ENCODE measurements around the gene MACROD2.

The MACROD2 gene

DNA sequence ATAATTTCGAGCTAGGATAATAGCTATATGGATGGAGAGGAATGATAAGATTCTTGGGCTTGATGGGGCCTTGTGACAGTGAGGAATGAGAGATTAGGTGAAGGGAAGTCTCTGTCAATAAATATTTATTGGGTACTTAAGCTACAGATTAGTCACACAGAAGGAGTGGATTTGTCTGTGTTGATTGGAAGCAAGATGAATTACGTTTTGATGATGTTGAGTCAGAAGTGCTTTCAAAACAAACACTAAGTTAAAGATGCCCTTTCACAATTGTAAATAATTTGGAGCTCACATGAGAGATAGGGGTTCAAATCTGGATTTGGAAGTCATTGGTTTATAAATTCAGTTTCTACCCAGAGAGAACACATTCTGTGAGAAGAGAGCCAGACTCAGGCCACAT is 1743.7 kb downstream of the MACROD2 start:
- no peak for DNase-seq

DNA sequence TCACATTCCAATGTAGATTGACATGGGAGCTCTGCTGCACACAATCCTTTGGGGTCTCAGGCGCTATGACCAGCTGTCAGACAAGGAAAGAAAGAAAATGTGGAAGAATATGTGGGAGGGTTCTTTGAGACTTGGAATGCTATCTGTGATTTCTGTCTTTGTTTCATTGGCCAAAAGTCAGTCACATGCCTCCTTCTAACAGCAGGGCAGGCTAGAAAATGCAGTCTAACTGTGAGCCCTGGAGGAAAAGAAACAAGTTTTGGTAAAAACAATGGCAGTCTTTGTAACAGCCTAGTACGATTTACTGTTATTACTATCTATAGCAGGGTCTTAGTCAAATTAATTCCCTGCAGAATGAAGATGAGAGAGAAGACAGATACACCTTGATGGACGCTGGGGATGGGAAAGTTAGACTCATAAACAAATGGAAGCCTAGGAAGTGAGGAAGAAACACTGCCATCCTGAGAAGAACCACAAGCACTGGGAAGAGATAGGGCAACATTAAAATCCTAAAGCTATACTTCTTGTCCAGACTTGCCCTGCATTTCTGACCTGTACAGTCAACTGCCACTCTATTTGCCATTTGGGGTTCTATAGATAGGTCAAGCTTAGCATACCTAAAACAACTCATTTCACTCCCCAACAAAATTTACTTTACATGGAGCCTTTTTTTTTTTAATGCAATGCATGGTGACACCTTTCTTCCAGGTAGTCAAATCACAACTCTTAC is 1744.9 kb downstream of the MACROD2 start:
- DNase-seq, result no peak

GRCh38 chr20:15742087-15742486 is 1746.8 kb downstream of the MACROD2 start:
- DNase-seq, result no peak

- no peak for DNase-seq
Measured at GRCh38 chr20:15742627-15743026, 1747.3 kb downstream of the MACROD2 start.

GRCh38 chr20:15756002-15756753 is 1760.9 kb downstream of the MACROD2 start:
- no peak for DNase-seq

DNA sequence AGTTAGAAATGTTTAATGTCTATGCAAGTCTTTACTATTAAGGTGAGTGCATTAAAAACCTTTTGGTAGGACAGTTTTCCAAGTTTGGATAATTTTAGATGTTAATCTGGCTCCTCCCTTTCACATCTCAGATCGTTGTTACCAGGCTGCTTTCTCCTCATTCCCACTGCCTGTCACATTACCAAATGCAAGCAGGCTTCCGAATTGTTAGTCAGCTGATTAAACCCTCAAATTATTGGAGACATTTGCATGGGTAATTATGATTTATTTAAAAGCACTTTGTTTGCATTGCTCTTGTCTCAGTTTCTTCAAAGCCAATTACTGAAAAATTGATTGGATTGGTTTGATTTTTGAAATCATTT is 1761.4 kb downstream of the MACROD2 start:
- no peak for DNase-seq

DNA sequence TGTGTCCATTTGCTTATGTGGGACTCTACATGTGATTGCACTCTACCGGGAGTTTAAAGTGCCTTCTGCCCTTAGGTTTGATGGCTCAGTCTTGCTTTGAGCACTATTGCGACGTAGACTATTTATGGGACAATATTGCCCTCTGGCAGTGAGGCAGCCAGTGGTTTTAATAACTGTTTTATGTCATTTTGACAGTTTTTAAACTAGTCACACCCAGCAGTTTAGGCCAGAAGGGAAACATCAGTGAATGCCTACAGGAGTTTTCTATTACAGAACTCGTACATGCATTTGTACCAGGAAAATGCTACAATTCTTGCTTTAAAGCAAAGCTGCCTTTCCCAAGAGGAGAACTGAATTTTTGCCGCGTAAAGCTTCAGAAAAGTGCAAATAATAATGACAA is 1764.3 kb downstream of the MACROD2 start:
- DNase-seq, result no peak

DNA sequence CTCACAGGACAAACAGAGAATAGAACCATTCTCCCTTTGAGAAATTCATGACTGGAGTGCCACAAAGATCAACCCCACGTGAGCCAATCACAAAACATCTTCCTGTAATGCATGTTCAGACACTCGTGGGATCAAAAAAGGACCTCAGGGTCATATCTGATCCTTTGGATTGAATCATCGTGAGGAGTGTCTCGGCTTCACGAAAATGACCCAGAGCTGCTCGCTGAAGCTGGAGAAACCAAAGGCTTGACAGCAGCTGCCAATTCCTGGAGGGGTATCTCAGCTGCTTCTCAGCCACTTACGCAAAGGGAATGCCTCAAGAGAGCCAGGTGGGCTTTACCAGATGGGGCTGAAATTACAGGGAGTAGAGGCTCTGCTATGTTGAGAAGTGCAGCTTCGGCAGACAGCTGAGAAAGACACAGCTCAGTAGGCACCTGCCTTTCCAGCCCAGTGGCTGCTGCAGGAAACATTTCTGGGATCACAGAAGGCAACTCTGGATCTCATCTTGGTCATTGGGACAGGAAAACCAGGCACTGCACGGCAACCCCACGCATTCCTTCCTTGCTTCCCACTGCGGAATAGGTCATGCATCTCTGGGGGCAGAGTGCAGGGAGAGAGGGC is 1764.8 kb downstream of the MACROD2 start:
- no peak for DNase-seq

DNA sequence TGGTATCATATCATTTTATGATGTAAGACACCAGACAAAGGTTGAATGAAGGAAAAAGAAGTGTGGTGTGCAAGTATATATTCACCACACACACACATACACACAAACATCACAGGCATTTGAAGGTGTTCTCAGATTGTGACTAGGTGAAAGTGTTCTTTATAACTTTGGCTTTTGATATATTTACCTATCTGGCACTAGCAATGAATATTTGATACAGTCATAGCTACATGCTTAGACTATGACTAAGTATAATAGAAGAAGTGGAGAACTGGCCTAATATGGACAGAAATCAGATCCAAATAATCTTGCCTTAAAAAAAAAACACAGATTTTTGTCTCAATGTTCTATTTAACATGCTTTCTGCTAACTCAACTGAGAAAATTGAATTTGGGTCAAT is 1768.0 kb downstream of the MACROD2 start:
- DNase-seq, result no peak

DNA sequence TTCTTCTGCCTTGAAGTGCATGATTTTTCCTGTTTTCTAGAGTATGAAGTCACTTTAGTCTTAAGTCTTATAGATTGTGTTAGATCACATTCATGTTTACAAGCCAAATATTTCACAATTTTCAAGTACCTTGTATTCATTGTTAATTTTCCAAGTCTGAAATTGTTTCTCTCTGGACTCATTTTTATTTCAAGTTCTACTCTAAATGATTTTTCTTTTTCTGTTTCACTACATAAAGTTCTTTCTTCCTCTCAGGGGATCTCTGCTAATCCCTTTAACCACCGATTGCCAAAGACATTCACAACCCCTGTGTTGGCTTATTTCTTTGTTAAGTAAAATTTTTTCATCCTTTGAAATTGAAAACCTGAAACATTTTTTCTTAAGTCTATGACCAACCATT is 1772.3 kb downstream of the MACROD2 start:
- DNase-seq, result no peak

DNA sequence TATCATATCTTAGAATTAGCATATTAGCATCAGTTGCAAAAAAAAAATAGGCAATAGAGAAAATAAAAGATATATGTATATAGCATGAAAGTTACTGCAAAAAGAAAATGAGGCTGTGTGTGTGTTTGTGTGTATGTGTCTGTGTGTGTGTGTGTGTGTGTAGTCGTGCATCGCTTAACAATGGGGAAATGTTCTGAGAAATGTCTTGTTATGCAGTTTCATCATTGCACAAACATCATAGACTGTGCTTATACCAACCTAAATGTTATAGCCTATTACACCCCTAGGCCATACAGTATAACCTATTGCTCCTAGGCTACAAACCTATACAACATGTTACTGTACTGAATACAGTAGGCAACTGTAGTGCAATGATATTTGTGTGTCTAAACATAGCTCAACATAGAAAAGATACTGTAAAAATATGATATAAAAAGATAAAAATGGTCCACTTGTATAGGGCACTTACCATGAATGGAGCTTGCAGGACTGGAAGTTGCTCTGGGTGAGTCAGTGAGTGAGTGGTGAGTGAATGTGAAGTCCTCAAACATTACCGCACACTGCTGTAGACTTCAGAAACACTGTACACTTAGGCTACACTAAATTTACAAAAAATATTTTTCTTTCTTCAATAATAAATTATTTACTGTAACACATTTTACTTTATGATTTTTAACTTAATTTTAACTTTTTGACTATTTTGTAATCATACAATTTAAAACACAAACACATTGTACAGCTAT is 1772.9 kb downstream of the MACROD2 start:
- no peak for DNase-seq

- DNase-seq, result no peak
Measured at GRCh38 chr20:15772826-15773225, 1777.5 kb downstream of the MACROD2 start.

DNA sequence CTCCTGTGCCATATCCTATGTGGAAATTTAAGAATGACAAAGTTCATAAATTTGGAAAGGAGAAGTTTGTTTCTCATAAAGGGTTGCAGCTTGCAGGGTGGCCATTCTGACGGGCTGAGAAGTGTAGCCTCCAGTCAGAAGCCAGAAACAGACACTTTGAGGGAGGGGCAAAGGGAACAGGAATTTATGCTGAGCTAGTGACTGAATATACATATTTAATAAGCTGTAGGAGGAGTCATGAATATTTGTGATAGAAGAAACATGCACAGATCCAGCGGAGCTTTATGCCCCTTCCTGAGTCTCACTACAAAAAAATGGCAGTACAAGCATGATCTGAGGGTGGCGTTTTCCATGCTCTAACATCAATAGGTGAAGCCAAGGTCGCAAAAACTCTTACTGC is 1779.6 kb downstream of the MACROD2 start:
- DNase-seq, result no peak

DNA sequence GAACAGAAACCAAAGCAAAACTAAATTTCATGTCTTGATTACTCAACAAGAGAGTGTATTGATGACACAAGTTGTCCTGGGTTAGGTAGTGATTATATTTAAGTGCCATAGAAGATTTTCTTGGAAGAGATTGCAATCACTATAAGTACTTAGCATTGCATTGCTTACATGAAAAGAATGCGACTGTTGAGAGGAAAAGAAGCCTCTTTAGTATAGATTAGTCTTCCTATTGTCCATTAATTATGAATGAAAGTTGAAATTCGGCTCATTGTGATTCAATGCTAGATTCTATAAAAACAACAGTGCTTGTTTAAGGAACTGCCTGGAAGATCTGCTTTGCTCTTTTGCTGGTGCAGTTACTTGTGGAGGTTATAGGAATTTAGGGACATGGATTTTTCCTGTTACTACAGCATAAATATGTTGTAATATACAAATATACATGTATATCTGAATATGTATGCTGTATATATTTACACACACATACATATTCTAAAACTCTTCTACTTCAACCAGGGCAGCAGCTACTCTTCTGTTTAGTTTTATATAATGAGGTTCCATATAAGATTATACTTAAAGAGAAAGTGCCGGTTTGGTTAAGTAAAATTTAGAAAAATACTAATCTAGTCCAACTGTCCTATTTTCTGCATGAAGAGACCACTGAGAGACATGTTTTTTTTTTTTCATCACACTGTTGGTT is 1781.6 kb downstream of the MACROD2 start:
- no peak for DNase-seq

DNA sequence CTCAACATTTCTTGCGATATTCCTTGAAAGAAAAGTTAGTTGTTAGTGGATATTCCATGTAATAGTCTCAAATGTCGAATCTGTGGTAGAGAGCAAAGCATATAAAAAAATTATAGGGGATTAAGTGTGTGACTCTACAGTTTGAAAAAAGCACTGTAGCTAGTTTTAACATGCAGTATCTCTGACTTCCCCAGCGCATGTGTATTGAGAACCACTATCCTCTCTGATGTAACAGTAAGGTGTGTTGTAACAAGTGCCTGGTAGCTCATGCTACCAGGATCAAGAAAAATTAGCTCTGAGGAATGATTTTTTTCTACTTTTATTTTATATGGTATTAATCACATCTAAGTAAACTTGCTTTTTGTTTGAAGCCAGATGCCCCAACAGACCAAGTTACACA is 1788.7 kb downstream of the MACROD2 start:
- DNase-seq, result no peak

DNA sequence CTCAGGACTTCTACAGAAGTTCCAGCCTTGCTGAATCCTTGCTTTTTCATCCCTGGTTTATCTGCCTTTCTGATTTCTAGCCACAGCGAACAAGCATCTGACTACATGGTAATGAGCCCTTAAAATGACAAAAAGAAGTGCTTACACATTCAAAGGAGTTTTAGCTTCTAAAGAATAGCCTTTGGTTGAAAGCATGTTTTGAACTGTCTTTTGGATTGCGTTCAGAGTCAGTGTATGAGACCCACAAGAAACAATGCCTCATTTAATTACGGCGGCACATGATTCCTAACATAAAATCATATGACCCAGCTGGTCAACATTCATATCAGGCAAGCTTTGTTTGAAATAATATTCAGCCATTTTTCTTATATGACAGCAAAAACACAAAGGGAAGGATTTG is 1793.8 kb downstream of the MACROD2 start:
- DNase-seq, result no peak

DNA sequence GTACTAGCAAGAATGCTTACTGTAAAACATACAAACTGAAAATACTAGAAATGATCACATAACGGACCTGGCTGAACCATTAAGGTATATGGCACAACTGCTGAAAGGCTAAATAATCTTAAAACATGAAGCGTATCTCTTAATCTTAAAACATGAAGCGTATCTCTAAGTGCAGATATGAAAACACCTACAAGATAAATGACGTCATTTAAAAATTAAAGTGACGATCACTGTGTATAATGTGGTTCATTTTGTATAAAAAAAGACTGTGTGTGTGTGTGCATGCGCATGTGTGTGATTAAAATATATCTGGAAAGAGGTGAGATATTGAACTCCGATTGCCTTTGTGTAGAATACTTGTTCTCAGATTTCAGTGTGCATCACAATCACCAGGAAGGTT is 1797.5 kb downstream of the MACROD2 start:
- no peak for DNase-seq

GRCh38 chr20:15794409-15794808 is 1799.1 kb downstream of the MACROD2 start:
- no peak for DNase-seq

DNA sequence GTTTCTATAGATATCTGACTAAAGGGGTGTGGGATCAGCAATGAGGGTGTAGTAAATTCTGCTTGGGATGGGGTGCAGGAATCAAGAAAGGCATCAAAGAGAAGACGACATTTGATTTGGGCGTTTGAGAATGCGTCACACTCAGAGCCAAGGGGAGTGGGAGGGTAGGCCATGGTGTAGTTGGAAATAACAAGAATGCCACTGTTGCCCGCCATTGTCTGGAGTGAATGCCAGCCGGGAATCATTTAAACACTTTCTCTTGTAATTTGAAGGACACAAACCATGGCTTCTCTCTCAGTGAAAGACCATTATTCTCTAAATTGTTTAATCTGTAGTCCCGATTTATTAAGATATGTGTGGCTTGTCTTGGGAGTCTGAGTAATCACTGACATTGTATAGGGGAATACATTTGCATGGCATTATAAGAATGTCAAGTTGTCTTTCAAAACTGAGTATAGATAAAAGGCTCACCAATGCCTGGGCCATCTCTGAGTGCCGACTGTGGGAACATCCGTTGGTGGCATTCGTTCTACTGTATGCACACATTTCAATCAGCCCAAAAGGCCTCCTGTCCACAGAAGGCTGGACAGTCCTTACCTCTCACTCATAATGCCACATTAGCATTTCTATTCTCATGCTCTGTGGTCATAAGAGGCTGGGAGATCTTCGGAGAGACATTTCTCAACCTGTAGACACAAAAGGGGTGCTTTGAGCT is 1800.1 kb downstream of the MACROD2 start:
- DNase-seq, result no peak

DNA sequence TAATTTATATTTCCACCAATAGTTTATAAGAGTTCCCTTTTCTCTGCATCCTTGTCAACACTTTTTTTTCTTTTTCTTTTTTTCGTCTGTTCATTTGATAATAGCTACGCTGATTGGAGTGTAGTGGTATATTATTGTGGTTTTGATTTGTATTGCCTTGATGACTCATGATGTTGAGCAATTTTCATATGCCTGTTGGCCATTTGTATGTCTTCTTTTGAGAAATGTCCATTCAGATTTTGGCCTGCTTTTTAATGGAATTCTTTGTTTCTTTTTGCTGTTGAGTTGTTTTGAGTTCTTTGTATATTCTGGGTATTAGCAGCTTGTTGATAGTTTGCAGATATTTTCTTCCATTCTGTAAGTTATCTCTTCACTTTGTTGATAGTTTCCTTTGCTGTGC is 1804.6 kb downstream of the MACROD2 start:
- no peak for DNase-seq

GRCh38 chr20:15802020-15802419 is 1806.7 kb downstream of the MACROD2 start:
- no peak for DNase-seq

DNA sequence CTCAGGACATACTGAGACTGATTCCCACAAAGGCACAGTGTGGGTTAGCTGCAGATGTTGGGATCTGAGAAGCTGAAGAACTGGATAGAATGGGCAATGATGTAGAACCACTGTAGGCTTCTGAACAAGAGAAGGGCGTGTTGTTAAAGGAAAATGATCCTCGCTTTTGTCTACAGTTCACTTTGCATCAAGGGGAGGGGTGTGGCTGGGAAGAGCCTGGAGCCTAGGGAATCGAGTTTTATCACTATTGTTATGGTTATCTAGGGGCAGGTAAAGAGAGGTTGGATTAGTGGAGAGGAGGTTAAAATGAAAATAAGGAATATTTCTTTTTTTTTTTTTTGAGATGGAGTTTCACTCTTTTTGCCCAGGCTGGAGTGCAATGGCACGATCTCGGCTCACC is 1809.8 kb downstream of the MACROD2 start:
- DNase-seq, result no peak
